Tibial nerve (tissue), 4 donors: Measurements from ENCODE around the gene CORO7.

ENCODE experiments used
- CTCF ChIP-seq, 5 experiments: fragments of 200-600 bp in 3 of 5; fragments of 450-650 bp in 2 of 5; sonication (generic) in 3 of 5; IDR thresholded peaks; one replicate each; pipeline ENCODE4 v1.5.1; 2016 to 2019; ENCODE audit warnings: antibody characterized with exemption in 5 of 5, mild to moderate bottlenecking in 3 of 5, moderate library complexity in 2 of 5
- EP300 ChIP-seq, 2 donors: sonication (generic); formaldehyde crosslinking; IDR thresholded peaks; one replicate each; pipeline ENCODE4 v1.6.1; 2017; ENCODE audit warnings: antibody characterized with exemption in 2 of 2, mild to moderate bottlenecking in 1 of 2
- POLR2A ChIP-seq, 2 donors: fragments of 450-650 bp; IDR thresholded peaks; one replicate each; pipeline ENCODE4 v1.6.1; 2017; ENCODE audit warnings: antibody characterized with exemption in 2 of 2, mild to moderate bottlenecking in 2 of 2, moderate library complexity in 2 of 2

GRCh38 chr16:4393240-4393600 lies 23.2 kb downstream of the CORO7 start:
- TF ChIP-seq CTCF (IDR thresholded peaks at IDR 0.05) (peak in 1 of 5 experiments; percentile 18), POLR2A (IDR thresholded peaks at IDR 0.05) (no peak), EP300 (IDR thresholded peaks at IDR 0.05) (peak in 1 of 2 donors; percentile 24)
